Vagina (tissue), 2 donors: Measurements from ENCODE around the gene ABL1. TPM values are rescaled to one million over a fixed set of nuclear protein-coding genes. Genes with fewer than 3 reads are reported as not detected.

Source experiments
- DNase-seq, 2 donors: peaks; one replicate each; pipeline ENCODE4 v3.0.0-alpha.2; 2017; ENCODE audit errors: extremely low spot score in 2 of 2
- H3K27ac ChIP-seq: fragments of 200-600 bp; sonication (generic); one replicate; pipeline ENCODE4 v1.5.1; 2019
- H3K27me3 ChIP-seq: fragments of 200-600 bp; sonication (generic); one replicate; pipeline ENCODE4 v1.5.1; 2019
- H3K36me3 ChIP-seq, 2 donors: fragments of 200-600 bp; sonication (generic); one replicate each; pipeline ENCODE4 v1.5.1; 2017 to 2019
- H3K4me1 ChIP-seq: fragments of 200-600 bp; sonication (generic); one replicate; pipeline ENCODE4 v1.5.1; 2019
- H3K4me3 ChIP-seq, 2 donors: fragments of 200-600 bp; sonication (generic); 1 replicate in 1 of 2; 2 replicates in 1 of 2; pipeline ENCODE4 v1.5.1; 2016 to 2019
- H3K9me3 ChIP-seq: fragments of 200-600 bp; sonication (generic); one replicate; pipeline ENCODE4 v1.5.1; 2019
- POLR2A ChIP-seq, 2 donors: fragments of 450-650 bp; IDR thresholded peaks; one replicate each; pipeline ENCODE4 v1.6.1; 2017; ENCODE audit warnings: antibody characterized with exemption in 2 of 2, mild to moderate bottlenecking in 2 of 2, moderate library complexity in 2 of 2
- POLR2AphosphoS5 ChIP-seq, 2 donors: sonication (generic); formaldehyde crosslinking; IDR thresholded peaks; one replicate each; pipeline ENCODE4 v1.9.0; 2017; ENCODE audit warnings: antibody characterized with exemption in 2 of 2, mild to moderate bottlenecking in 2 of 2, low read depth in 1 of 2; ENCODE audit not compliant: insufficient read depth in 1 of 2
- intact Hi-C: fragments of 100-400 bp; cut with DNase I; formaldehyde crosslinking; loops from one replicate; pipeline ENCODE4 v1.15.1; 2023
- total RNA-seq: library from RNA; depleted of rRNA; stranded (reverse); fragments of >200 nt; gene quantifications from one replicate; pipeline ENCODE4 v1.2.3, GENCODE V29; 2016
- TF ChIP-seq, protein P1 (sequence below), 3 experiments: fragments of 450-650 bp in 2 of 3; fragments of 200-600 bp in 1 of 3; sonication (generic) in 1 of 3; IDR thresholded peaks; one replicate each; pipeline ENCODE4 v1.5.1; 2017 to 2019; ENCODE audit warnings: antibody characterized with exemption in 3 of 3, mild to moderate bottlenecking in 2 of 3, moderate library complexity in 2 of 3

Gene ABL1
- total RNA-seq, 1 donor from 2014 or later: 68.5 TPM

DNA sequence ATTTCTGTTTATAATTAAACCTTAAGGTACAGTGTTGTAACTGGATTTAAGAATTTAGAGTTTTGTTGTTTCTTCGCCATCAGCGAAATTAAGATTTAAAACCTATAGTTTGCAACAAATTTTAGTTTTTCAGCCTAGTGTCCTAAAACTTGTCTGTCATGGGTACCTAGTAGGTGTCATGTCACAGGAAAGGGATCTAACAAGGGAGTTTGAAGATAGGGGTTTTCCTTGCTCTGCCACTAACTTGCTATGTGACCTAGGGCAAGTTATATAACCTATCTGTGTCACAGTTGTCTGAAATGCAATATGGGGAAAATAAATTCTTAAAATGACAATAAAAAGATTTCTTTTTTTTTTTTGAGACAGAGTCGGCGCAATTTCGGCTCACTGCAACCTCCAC is 9.2 kb upstream of the ABL1 start:
- Histone ChIP-seq H3K27ac (peak overlapping the region; percentile 88), H3K4me1 (peaks cover 47% of the 10 kb centered on the region), H3K9me3 (no peaks in the 10 kb centered on the region), H3K36me3 (no peaks in the 10 kb centered on the region), H3K4me3 (no peak overlapping the region), H3K27me3 (no peaks in the 10 kb centered on the region)
- intact Hi-C loops: no loop called here
- TF ChIP-seq POLR2AphosphoS5 (IDR thresholded peaks at IDR 0.05; ENCODE audit: insufficient read depth in 1 of 2, low read depth in 1 of 2) (no peak), POLR2A (IDR thresholded peaks at IDR 0.05) (no peak)
- TF ChIP-seq, protein P1, sequence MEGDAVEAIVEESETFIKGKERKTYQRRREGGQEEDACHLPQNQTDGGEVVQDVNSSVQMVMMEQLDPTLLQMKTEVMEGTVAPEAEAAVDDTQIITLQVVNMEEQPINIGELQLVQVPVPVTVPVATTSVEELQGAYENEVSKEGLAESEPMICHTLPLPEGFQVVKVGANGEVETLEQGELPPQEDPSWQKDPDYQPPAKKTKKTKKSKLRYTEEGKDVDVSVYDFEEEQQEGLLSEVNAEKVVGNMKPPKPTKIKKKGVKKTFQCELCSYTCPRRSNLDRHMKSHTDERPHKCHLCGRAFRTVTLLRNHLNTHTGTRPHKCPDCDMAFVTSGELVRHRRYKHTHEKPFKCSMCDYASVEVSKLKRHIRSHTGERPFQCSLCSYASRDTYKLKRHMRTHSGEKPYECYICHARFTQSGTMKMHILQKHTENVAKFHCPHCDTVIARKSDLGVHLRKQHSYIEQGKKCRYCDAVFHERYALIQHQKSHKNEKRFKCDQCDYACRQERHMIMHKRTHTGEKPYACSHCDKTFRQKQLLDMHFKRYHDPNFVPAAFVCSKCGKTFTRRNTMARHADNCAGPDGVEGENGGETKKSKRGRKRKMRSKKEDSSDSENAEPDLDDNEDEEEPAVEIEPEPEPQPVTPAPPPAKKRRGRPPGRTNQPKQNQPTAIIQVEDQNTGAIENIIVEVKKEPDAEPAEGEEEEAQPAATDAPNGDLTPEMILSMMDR (IDR thresholded peaks at IDR 0.05): no peak
- DNase-seq: no peak

DNA sequence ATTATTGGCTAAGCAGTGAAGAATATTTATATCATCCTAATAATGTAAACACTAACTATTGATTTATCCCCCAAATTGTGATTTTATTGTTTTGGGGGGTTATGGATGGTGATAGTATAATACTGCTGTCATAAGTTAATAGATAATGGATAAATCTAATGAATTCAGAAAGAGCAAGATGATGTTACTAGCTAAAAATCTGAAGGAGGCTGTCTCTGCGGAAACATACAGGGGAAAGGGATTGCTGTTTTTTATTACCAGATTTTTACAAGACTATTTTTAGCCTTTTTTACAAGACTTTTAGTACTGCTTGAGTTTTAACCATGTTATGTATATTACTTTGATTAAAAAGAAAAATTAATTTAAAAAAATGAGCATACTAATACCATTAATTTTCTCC is 5.3 kb upstream of the ABL1 start:
- Histone ChIP-seq H3K36me3 (no peaks in the 10 kb centered on the region), H3K27ac (peak overlapping the region; percentile 62), H3K4me1 (peaks cover 49% of the 10 kb centered on the region), H3K9me3 (no peaks in the 10 kb centered on the region), H3K4me3 (no peak overlapping the region), H3K27me3 (no peaks in the 10 kb centered on the region)
- TF ChIP-seq POLR2AphosphoS5 (IDR thresholded peaks at IDR 0.05; ENCODE audit: insufficient read depth in 1 of 2, low read depth in 1 of 2): peak in 1 of 2 donors; percentile 20
- no peak for TF ChIP-seq POLR2A (IDR thresholded peaks at IDR 0.05)
- no peak for DNase-seq
- intact Hi-C loops: no loop called here

DNA sequence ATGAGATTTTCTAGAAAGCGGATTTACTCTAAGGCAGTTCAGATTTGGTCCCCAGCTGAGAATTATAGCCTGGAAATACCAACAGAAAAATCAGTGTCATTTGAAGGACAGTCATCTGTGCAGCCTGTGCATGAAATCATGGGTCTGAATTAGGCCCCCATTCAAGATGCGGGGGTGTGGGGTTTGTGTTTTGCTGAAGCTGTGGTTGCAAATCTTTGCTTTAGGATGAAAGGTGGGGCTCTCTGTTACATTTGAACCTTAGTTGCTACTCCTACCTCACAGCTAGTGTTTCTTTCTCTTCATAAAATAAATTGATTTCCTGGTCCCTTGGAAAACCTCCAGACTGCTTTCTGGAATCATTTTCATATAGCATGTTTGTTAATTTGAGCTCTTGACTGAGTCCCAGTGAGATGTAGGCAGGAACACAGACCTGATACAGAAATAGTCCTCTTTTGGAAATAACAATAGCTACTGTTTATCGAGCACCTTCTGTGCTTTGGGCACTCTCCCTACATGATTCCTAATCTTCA is 4.8 kb upstream of the ABL1 start:
- Histone ChIP-seq H3K36me3 (no peaks in the 10 kb centered on the region), H3K9me3 (no peaks in the 10 kb centered on the region), H3K4me3 (no peak overlapping the region), H3K4me1 (peaks cover 44% of the 10 kb centered on the region), H3K27ac (peak overlapping the region; percentile 62), H3K27me3 (no peaks in the 10 kb centered on the region)
- intact Hi-C loops: no loop called here
- DNase-seq: no peak
- TF ChIP-seq POLR2A (IDR thresholded peaks at IDR 0.05) (no peak), POLR2AphosphoS5 (IDR thresholded peaks at IDR 0.05; ENCODE audit: insufficient read depth in 1 of 2, low read depth in 1 of 2) (no peak)
- TF ChIP-seq, protein P1 (IDR thresholded peaks at IDR 0.05): no peak

DNA sequence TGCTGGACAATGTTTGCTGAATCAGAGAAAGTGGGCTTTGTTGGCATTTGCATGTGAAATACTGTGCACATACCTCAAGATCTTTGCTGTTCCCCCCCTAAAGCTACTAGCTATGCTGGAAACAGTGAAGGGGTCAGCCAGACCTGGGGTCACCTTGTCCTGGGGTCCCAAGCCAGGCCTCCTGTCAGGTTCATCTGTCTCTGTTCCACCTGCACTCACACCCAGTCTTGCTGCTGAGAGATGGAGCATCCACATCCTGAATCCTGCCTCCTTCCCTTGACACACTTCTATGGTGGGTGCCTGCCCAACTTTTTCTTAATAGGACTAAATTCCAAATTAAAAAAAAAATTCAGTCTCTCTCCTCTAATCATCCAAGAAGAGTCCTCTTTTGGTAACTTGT is 4.0 kb upstream of the ABL1 start:
- TF ChIP-seq POLR2AphosphoS5 (IDR thresholded peaks at IDR 0.05; ENCODE audit: insufficient read depth in 1 of 2, low read depth in 1 of 2): no peak
- TF ChIP-seq, protein P1 (IDR thresholded peaks at IDR 0.05): no peak
- no peak for TF ChIP-seq POLR2A (IDR thresholded peaks at IDR 0.05)
- Histone ChIP-seq H3K27me3 (no peaks in the 10 kb centered on the region), H3K36me3 (no peaks in the 10 kb centered on the region), H3K9me3 (no peaks in the 10 kb centered on the region), H3K27ac (peak overlapping the region; percentile 62), H3K4me1 (peaks cover 36% of the 10 kb centered on the region), H3K4me3 (no peak overlapping the region)
- intact Hi-C loops: no loop called here
- DNase-seq: no peak

DNA sequence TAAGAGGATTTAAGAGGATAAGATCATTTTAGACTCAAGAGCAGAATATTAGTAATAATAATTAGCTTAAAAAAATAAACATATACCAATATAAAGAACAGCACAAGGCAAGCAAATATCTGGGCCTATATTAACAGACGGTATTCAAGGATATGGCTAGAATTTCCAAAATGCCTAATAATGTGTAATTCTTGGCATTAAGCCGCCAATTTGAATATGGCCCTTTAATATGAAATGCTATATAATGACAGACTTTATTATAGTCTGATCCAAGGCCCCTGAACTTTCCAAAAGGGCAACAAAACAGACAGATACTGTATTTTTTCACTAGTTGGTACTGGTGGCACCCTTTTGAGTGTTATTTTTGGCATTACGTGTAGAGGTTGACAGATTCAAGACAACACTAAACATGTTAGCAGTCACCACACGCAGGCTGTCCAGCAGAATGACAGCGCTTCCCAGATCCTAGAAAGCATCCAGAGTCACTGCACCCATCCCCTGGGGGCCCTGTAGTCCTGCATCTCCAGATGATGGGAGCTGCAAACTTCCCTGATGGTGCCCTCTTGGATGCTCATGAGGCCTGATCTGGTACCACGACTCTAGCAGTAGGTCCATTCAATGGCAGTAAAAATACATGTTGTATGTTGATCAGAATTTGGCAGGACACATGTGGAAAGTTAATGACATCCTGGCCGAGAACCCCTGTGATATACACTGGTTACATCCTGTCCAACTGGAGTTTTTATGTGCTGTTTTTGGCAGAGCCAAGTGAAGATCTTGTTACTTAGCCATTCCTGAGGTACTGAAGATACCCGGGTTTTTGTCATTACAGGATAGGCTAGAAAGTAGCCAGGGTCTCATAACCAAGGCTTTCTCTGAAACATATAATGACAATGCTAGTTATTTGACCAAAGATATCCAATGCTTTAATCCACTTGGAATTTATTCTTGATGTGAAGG is 1.7 kb upstream of the ABL1 start:
- Histone ChIP-seq H3K36me3 (no peaks in the 10 kb centered on the region), H3K4me3 (peak overlapping the region in 1 of 2 donors; percentile 77), H3K27ac (peak overlapping the region; percentile 91), H3K9me3 (no peaks in the 10 kb centered on the region), H3K27me3 (no peaks in the 10 kb centered on the region), H3K4me1 (peaks cover 53% of the 10 kb centered on the region)
- no peak for DNase-seq
- TF ChIP-seq, protein P1 (IDR thresholded peaks at IDR 0.05): no peak
- TF ChIP-seq POLR2A (IDR thresholded peaks at IDR 0.05) (no peak), POLR2AphosphoS5 (IDR thresholded peaks at IDR 0.05; ENCODE audit: insufficient read depth in 1 of 2, low read depth in 1 of 2) (no peak)
- intact Hi-C loops: no loop called here
